Hematopoietic multipotent progenitor cell treated with erythropoietin and hydrocortisone succinate and interleukin-3 and kit ligand, for 6 days (in vitro differentiated cells): ENCODE measurements around the gene TBL1X.

ENCODE experiments used
- DNase-seq: peaks from one replicate; pipeline ENCODE4 v3.0.0-alpha.2; 2015

The TBL1X gene

GRCh38 chrX:9593756-9594155 is 128.9 kb downstream of the TBL1X start:
- DNase-seq, result no peak

- DNase-seq, result no peak
Measured at GRCh38 chrX:9595174-9595573, 130.3 kb downstream of the TBL1X start.

- DNase-seq, result no peak
Measured at GRCh38 chrX:9596837-9597236, 132.0 kb downstream of the TBL1X start.

DNA sequence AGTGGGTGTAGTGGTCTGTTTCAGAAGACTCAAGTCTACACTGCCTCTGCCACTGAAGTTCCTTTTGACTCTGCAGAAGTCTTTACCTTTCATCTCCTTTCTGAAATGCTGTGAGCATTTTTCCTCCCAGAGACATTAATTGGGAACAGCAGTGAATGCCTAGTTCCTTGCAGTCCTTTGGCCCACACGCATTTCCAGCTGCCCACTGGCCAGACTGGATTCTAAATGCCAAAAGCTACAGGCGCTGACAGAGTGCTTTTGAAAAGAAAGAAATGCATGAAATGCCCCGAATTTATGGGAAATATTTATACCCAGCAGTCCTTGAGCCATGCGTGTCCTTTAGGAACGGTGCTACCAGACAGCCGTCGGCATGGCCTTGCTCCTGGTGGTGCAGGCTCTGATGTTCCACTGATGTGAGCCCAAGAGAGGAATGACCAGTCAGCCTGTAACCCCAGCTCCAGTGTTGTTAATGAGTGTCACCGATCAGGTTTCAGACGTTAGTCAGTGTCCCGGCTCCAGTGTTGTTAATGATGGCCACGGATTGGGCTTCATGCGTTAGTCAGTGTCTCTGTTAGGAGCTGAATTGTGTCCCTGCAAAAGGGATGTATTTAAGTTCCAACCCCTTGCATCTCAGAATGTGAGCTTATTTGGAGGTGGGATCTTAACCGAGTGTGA is 132.6 kb downstream of the TBL1X start:
- DNase-seq, result no peak

GRCh38 chrX:9598344-9598743 is 133.5 kb downstream of the TBL1X start:
- DNase-seq, result no peak

- DNase-seq, result no peak
Measured at GRCh38 chrX:9604111-9604907, 139.5 kb downstream of the TBL1X start.

DNA sequence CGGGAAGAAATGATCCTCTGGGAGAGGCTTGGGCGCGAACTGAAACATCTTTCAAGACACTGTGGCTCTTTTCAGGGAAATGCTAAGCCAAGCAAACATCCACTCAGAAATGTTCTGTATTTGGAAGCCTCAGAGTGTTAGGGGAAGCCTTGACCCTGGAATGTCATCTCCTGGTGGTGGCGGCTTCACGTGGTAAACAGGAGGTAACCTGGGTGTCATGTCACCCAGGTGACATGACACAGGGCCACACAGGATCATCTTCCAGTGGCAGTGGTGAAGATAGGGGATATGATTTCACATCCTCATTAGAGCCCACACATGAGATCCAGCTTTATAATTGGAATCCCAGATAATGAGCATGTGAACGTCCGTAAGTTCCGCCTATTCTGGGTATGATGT is 140.0 kb downstream of the TBL1X start:
- no peak for DNase-seq

GRCh38 chrX:9605484-9605883 is 140.6 kb downstream of the TBL1X start:
- DNase-seq, result no peak

DNA sequence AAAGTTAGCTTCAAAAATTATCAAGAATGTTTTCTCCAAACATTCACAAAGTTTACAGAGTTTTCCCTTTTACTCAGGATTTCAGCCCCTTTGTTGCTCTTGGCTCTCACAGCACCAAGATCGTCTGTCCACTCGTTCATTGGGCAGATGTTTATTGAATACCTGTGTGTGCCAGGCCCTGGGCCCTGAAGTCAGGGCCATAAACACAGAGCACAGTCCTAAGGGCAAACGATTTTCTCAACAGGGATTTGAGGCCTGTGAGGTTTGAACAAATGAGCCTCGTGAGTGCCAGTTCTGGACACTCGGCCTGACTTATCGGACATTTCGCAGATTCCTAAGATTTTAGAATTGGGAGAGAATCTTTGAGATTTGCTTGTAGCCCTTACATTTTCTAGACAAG is 142.1 kb downstream of the TBL1X start:
- DNase-seq, result no peak

DNA sequence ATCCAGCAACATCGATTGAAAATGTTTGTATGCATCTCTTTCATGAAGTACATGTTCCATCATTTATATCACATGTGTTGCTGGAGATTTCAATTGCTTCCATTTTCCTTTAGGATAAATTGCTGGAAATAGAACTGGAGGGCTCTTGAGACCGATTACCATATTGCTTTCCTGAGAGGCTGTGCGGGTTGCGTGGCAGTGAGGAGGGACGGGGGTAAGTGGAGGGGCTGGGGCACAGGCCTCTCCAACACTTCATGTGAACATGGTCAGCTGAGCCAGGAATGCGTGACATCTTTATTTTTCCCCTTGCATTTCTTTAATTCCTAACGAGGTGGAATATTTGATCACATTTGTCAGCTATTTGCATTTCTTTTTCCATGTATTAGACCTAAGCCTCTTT is 144.6 kb downstream of the TBL1X start:
- no peak for DNase-seq

GRCh38 chrX:9609987-9610386 is 145.1 kb downstream of the TBL1X start:
- no peak for DNase-seq

DNA sequence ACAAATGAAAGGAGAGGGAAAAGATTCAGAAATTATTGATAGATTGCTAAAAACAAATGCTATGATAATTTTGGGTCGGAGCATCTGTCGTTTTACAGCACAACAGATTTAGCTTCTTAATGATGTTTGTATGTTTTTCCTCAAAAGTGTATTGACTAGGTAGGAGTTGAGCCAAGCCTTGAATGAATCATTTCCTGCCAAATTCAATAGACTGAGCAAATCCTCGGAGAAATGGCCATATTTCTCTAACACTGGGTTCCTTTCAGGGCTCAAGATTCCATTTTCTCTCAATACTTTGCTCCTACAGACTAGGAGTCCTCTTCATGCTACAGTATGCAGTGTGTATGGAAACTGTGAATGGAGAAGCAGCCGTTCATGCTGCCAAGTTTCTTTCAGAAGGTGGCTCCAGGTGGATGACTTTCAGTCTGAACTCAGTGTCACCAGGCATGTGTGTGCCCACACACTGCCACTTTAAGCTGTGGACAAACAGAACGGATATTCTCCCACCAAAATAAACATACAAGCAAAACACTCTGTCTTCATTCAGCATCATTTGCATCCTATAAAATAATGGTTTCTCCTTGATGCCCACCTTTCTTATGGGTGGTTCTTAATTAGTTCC is 146.0 kb downstream of the TBL1X start:
- no peak for DNase-seq

DNA sequence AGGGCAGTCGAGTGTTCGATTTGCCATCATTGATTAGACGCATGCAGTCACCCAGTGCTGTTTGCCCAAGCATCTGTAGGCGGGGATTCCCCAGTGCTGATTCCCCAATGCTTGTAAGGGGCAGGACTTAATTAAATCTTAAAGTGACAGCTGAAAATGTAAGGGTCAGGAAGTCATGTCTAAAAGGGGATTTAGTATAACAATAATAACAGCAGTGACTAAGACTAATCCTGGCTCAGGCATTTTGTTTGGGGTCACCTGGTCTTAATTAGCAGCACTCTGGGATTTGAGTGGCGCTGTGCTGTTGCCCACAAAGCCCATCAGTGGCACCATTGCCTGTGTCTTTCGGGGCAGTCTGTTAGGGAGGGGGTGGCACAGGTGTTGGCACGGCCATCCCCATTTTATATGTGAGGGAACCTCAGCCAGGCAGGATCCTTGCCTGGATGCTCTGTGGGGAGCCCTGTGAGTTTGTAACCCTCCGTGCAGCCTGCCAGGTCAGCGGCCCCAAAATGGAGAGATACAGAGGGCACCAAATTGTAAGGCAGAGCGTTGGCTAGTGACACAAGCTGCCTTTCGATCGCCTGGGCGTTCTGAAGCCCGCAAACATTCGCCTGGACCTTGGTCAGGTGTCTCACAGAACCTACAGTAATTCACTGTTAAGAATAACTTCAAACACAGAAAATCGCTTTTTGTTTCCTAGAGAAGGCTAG is 146.7 kb downstream of the TBL1X start:
- DNase-seq, result no peak

- no peak for DNase-seq
Measured at GRCh38 chrX:9612146-9612505, 147.3 kb downstream of the TBL1X start.

- DNase-seq, result no peak
Measured at GRCh38 chrX:9614016-9614415, 149.2 kb downstream of the TBL1X start.

DNA sequence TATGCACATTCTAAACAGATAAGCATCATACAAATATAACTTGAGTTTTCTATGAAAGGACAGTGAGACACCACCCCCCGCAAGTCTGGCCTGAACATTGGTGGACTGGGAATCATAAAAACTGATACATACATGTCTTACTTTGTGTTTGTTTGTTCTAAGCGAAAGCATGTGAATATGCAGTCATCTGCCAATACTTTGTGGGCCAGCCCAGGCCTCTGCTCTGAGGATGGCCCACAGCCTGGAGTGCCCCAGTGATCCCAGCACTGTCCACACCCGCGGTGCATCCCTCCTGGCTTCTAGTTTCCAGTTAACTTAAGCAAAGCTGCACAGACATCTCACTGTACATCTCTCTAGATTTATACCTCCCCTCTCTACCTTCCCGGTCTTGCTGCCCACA is 154.3 kb downstream of the TBL1X start:
- no peak for DNase-seq

GRCh38 chrX:9619581-9619980 is 154.7 kb downstream of the TBL1X start:
- DNase-seq, result no peak

- no peak for DNase-seq
Measured at GRCh38 chrX:9622128-9622527, 157.3 kb downstream of the TBL1X start.

DNA sequence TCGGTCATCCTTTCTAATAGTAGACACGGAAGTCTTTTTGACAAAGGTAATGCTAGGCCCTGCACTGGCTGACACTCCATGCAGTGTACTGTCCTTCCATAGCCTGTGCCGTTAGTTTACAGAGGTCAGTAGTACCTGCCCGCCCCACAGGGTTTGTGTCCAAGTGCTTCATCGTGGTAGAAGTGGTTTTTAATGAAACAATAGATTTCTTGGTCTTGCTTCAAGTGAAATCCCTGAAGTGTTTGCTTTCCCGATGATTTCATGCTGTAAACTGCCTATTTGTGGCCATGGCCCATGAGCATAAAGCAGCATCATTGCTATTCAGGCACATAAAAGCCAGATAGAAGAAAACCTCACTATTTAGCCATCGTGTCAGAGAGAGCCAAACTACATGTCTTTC is 161.5 kb downstream of the TBL1X start:
- DNase-seq, result no peak

DNA sequence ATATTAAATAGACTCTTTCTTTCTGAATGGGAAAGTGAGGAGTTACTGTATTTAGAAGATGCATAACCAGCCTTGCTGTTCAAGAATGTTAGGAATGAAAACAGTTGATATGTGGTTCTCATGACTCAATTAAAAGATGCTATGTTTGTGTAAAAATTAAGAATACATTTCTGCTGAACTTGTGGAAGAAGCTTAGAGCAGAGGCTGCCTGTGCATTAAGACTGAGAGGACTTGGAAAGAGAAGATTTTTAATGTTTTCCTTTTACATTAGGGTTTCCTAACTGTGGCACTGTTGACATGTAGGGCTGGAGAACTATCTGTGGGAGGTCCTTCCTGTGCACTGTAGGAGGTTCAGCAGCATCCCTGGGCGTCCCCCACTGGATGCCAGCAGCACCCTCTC is 163.1 kb downstream of the TBL1X start:
- DNase-seq, result no peak

- DNase-seq, result no peak
Measured at GRCh38 chrX:9628779-9629493, 164.1 kb downstream of the TBL1X start.

DNA sequence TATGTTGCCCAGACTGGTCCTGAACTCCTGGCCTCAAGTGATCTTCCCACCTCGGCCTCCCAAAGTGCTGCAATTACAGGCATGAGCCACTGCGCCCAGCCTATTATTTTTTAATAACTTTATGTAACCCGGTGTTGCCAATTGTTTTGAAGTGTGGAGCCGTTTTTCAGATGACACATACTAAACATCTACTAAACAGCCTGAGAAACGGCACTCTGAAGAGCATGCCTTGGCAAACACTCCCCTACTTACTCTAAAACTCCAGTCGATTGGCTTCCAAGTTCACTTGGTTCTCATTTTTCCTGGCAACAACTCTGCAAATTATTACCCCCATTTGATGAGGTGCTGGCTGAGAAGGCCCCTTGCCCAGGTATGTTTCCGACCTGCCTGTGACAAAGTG is 169.7 kb downstream of the TBL1X start:
- DNase-seq, result no peak

DNA sequence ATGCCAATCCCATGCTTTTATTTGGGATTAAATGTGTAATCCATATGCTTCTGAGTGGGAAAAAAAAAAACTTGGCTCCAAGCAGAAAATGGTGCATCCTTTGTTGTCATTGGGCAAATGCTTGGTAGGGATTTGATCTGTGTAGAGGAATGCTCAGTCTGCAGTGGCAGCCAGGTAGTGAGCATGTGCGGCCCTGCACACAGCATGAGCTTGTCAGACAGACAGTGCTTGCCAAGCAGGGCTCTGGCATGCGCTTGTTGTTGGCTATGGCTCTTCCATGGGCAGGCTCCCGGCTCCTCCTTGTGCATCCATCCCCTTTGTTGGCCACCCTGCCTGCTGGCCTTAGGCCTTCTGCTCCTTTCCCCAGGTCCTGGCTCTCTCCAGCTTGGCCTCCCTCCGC is 170.5 kb downstream of the TBL1X start:
- no peak for DNase-seq
